Measurements from ENCODE around the gene YBX3.

GRCh38 chr12:10664499-10664898 lies 58.6 kb downstream of the YBX3 start:
- no peak for TF ChIP-seq CTCF (IDR thresholded peaks at IDR 0.05)
- no peak for TF ChIP-seq POLR2AphosphoS5 (IDR thresholded peaks at IDR 0.05; ENCODE audit: insufficient read depth in 1 of 2, low read depth in 1 of 2)

Data from vagina (tissue), 2 donors.